Nephron (organoid): ENCODE measurements around the gene EPHA3.

Experiments used
- H3K27ac Mint-ChIP-seq, 3 experiments: 2 replicates each; pipeline ENCODE4 v1.8.0; 2020; ENCODE audit warnings: mixed read lengths in 3 of 3, mild to moderate bottlenecking in 2 of 3, moderate library complexity in 1 of 3
- H3K27me3 Mint-ChIP-seq: 2 replicates; pipeline ENCODE4 v1.8.0; 2021; ENCODE audit warnings: low read depth, mild to moderate bottlenecking, moderate library complexity, mixed read lengths
- H3K36me3 Mint-ChIP-seq: 2 replicates; pipeline ENCODE4 v1.8.0; 2020; ENCODE audit warnings: low read depth, mixed read lengths
- H3K4me1 Mint-ChIP-seq: 2 replicates; pipeline ENCODE4 v1.8.0; 2020; ENCODE audit warnings: mixed read lengths
- H3K4me3 Mint-ChIP-seq, 3 experiments: 2 replicates each; pipeline ENCODE4 v1.8.0; 2020; ENCODE audit warnings: mild to moderate bottlenecking in 3 of 3, mixed read lengths in 3 of 3, moderate library complexity in 2 of 3
- H3K9me3 Mint-ChIP-seq: 2 replicates; pipeline ENCODE4 v1.8.0; 2020; ENCODE audit warnings: mixed read lengths
- CTCF ChIP-seq, 3 experiments: fragments of 200-600 bp; sonication (generic); IDR thresholded peaks; one replicate each; pipeline ENCODE4 v1.5.0; 2021; ENCODE audit warnings: antibody characterized with exemption in 3 of 3; ENCODE audit not compliant: unreplicated experiment in 3 of 3

EPHA3 gene

GRCh38 chr3:89488800-89489580, 381.6 kb downstream of the EPHA3 start:
- Mint-ChIP-seq H3K36me3 (no peaks in the 10 kb centered on the region), H3K27me3 (no peaks in the 10 kb centered on the region), H3K27ac (no peak overlapping the region), H3K4me3 (no peak overlapping the region), H3K4me1 (peaks cover 10% of the 10 kb centered on the region), H3K9me3 (peaks cover 9% of the 10 kb centered on the region)
- TF ChIP-seq CTCF (IDR thresholded peaks at IDR 0.05; ENCODE audit: unreplicated experiment in 3 of 3) = no peak

DNA sequence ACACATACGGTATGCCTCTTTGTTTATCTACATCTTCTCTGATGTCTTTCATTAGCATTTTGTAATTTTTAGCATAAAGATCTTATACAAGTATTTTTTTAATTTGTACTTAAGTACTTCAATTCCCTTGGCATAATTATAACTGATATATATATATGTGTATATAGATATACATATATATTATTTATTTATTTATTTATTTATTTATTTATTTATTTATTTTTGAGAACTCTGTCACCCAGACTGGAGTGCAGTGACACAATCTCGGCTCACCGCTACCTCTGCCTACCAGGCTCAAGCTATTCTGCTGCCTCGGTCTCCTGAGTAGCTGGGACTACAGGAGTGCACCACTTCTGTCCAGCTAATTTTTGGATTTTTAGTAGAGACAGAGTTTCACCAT, 382.7 kb downstream of the EPHA3 start:
- no peak overlapping the region for H3K27ac Mint-ChIP-seq
- H3K4me1 Mint-ChIP-seq = no peaks in the 10 kb centered on the region
- peaks cover 9% of the 10 kb centered on the region for H3K9me3 Mint-ChIP-seq
- H3K27me3 Mint-ChIP-seq = no peaks in the 10 kb centered on the region
- no peak for TF ChIP-seq CTCF (IDR thresholded peaks at IDR 0.05; ENCODE audit: unreplicated experiment in 3 of 3)
- no peaks in the 10 kb centered on the region for H3K36me3 Mint-ChIP-seq
- H3K4me3 Mint-ChIP-seq = no peak overlapping the region

- peaks cover 3% of the 10 kb centered on the region for H3K9me3 Mint-ChIP-seq
- no peaks in the 10 kb centered on the region for H3K4me1 Mint-ChIP-seq
- TF ChIP-seq CTCF (IDR thresholded peaks at IDR 0.05; ENCODE audit: unreplicated experiment in 3 of 3) = no peak
- no peaks in the 10 kb centered on the region for H3K27me3 Mint-ChIP-seq
- no peaks in the 10 kb centered on the region for H3K36me3 Mint-ChIP-seq
- no peak overlapping the region for H3K4me3 Mint-ChIP-seq
- H3K27ac Mint-ChIP-seq = no peak overlapping the region
Observed at GRCh38 chr3:89494734-89495133, 387.3 kb downstream of the EPHA3 start.

GRCh38 chr3:89503891-89504391, 396.5 kb downstream of the EPHA3 start:
- no peak for TF ChIP-seq CTCF (IDR thresholded peaks at IDR 0.05; ENCODE audit: unreplicated experiment in 3 of 3)
- no peak overlapping the region for H3K27ac Mint-ChIP-seq
- H3K9me3 Mint-ChIP-seq = no peaks in the 10 kb centered on the region
- H3K36me3 Mint-ChIP-seq = no peaks in the 10 kb centered on the region
- H3K4me1 Mint-ChIP-seq = no peaks in the 10 kb centered on the region
- H3K27me3 Mint-ChIP-seq = no peaks in the 10 kb centered on the region
- no peak overlapping the region for H3K4me3 Mint-ChIP-seq

- no peak overlapping the region for H3K27ac Mint-ChIP-seq
- H3K4me3 Mint-ChIP-seq = no peak overlapping the region
- TF ChIP-seq CTCF (IDR thresholded peaks at IDR 0.05; ENCODE audit: unreplicated experiment in 3 of 3) = no peak
- H3K27me3 Mint-ChIP-seq = no peaks in the 10 kb centered on the region
- no peaks in the 10 kb centered on the region for H3K4me1 Mint-ChIP-seq
- no peaks in the 10 kb centered on the region for H3K9me3 Mint-ChIP-seq
- no peaks in the 10 kb centered on the region for H3K36me3 Mint-ChIP-seq
Observed at GRCh38 chr3:89504432-89504831, 397.0 kb downstream of the EPHA3 start.
